Astrocyte of the spinal cord (primary cell): ENCODE data around the gene CROT.
A peak's percentile ranks its signal among the peaks of the same experiment; 100 is the strongest.

Experiments used
- DNase-seq: peaks from one replicate; pipeline ENCODE4 v3.0.0; 2011; ENCODE audit warnings: low read depth, low spot score
- H3K4me3 ChIP-seq: 2 replicates; pipeline ENCODE4 v1.5.1; 2011; ENCODE audit warnings: low read depth, mild to moderate bottlenecking, low read length, moderate library complexity
- CTCF ChIP-seq: IDR thresholded peaks from 2 replicates; pipeline ENCODE4 v1.5.1; 2012; ENCODE audit warnings: low read depth, mild to moderate bottlenecking, low read length, inconsistent platforms
- in situ Hi-C: cut with HindIII; loops from 2 replicates; pipeline ENCODE4 v1.10.0; 2017; ENCODE audit warnings: low sequenced_read_pairs

CROT gene

DNA sequence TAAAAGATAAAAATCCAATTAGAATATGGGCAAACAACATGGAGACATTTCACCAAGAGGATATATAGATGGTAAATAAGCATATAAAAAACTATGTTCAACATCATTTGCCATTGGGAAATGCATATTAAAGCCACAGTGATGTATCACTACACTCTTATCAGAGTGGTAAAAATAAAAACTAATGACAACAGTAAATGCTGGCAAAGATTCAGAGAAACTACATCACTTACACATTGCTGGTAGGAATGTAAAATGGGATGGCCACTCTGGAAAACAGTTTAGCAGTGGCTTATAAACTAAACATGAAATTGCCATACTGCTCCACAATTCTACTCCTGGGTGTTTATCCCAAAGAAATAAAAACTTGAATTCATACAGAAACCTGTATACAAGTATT is 59.2 kb downstream of the CROT start:
- no peak overlapping the region for H3K4me3 ChIP-seq
- TF ChIP-seq CTCF: no peak
- no peak for DNase-seq

GRCh38 chr7:87411186-87411585 is 65.7 kb downstream of the CROT start:
- in situ Hi-C loops: no loop called here
- H3K4me3 ChIP-seq: no peak overlapping the region
- no peak for TF ChIP-seq CTCF
- DNase-seq: no peak

More for the DNA sequence above, 59.2 kb downstream of the CROT start:
- in situ Hi-C loops: no loop called here

GRCh38 chr7:87413029-87413428 is 67.6 kb downstream of the CROT start:
- DNase-seq: peak; percentile 9
- in situ Hi-C loops: no loop called here
- no peak for TF ChIP-seq CTCF
- H3K4me3 ChIP-seq: no peak overlapping the region

- in situ Hi-C loops: no loop called here
Observed at GRCh38 chr7:87413951-87414793, 68.7 kb downstream of the CROT start.

DNA sequence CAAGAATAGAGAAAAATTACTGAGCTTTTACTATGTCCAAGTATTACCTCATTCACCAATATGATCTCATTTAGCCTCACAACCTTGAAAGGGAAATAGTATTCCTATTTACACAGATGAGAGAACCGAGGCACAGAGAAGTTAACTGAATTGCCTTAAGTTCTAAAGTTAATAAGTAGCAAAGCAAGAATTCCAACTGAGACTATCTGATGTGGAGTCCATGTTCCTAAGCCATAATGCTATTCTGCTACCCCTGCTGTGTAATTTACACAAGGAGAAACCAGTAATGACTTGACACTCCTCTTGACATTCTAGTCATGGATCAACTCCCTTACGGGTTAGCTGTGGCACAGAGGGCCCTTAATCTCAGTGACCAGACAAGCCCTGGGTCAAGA is 69.3 kb downstream of the CROT start:
- in situ Hi-C loops: no loop called here
- DNase-seq: no peak
- TF ChIP-seq CTCF: no peak
- H3K4me3 ChIP-seq: no peak overlapping the region

More at GRCh38 chr7:87413951-87414793, 68.7 kb downstream of the CROT start:
- no peak overlapping the region for H3K4me3 ChIP-seq
- DNase-seq: peak; percentile 47
- no peak for TF ChIP-seq CTCF

GRCh38 chr7:87416682-87417587 is 71.5 kb downstream of the CROT start:
- in situ Hi-C loops: no loop called here
- no peak overlapping the region for H3K4me3 ChIP-seq
- DNase-seq: peak; percentile 77
- TF ChIP-seq CTCF: peak; percentile 58
